Stimulated activated CD4-positive, alpha-beta T cell treated with anti-CD3 and anti-CD28 coated beads, Interleukin-4, amount 100 ng/mL, for 1 hour (primary cell): Measurements from ENCODE around the gene NR1D2.
"Not testable (repeated sequence)": the region's sequence is repeated elsewhere in the genome, so short reads cannot be mapped to it uniquely, and the experiment has no call there.

Experiments
- DNase-seq: peaks from one replicate; pipeline ENCODE4 v3.0.0-alpha.2; 2020

NR1D2 gene

DNA sequence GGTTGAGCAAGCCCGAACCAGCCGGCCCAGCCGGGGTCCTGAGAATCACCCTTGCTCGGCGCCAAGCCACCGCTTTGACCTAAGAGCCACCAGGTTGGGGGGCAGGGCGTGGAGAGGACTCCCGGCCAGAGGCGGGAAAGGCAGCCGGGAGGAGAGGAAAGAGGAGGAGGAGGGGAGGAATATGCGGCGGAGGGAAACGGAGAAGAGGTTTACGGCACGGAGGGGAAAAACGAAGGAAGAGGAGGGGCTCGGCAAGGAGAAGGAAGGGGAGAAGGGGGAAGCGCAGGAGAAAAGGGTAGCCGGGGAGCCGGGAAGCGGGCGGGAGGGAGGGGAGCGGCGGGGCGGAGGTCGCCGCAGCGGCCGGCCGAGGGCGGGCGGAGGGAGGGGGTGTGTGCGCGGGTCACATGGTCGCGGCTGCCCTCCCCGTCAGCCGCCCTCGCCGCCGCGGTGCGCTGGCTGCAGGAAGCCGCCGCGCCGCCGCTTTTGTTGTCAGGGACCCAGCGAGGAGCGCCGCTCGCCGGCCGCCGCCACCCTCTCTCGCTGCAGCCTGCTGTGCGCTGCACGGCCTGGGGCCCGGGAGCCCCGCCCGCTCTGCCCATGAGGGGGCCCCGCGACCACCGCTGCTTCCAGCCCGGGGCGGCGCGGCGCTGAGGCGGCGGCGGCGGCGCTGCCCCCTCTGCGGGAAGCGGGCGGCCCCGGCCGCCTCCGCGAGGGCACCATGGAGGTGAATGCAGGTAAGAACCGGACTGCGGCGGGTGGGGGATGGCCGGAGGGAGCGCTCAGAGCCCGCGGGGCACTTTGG is at the start of gene NR1D2:
Gene NR1D2, plus strand, starts transcription at position 426 of the 802 bp plus-strand sequence. Its CDS starts 293 bp downstream, at position 719.
- peak; percentile 78 for DNase-seq

GRCh38 chr3:23900744-23901143 is 44.3 kb upstream of the NR1D2 start:
- DNase-seq, result no peak

DNA sequence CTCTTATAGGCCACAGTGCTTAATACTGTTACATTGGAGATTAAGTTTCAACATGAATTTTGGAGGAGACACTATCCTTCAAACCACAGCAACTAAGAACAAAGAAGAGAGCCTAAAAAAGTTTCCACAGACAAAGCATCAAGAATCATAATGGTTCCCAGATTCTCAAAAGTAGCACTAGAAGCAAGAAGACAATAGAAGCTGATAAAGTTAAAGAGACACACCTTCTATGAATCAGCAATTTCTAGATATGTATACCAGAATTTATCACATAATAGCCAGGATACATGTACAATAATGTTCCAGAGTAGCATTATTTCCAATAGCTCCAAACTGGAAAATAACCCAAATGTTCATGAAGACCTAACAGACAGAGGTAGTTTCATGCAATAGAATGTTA is 40.5 kb upstream of the NR1D2 start:
- no peak for DNase-seq

- no peak for DNase-seq
Observed at GRCh38 chr3:23909341-23909740, 35.7 kb upstream of the NR1D2 start.

GRCh38 chr3:23911397-23911796 is 33.7 kb upstream of the NR1D2 start:
- no peak for DNase-seq

- DNase-seq, result not testable (repeated sequence)
Observed at GRCh38 chr3:23912335-23912734, 32.8 kb upstream of the NR1D2 start.

GRCh38 chr3:23913182-23913581 is 31.9 kb upstream of the NR1D2 start:
- no peak for DNase-seq

DNA sequence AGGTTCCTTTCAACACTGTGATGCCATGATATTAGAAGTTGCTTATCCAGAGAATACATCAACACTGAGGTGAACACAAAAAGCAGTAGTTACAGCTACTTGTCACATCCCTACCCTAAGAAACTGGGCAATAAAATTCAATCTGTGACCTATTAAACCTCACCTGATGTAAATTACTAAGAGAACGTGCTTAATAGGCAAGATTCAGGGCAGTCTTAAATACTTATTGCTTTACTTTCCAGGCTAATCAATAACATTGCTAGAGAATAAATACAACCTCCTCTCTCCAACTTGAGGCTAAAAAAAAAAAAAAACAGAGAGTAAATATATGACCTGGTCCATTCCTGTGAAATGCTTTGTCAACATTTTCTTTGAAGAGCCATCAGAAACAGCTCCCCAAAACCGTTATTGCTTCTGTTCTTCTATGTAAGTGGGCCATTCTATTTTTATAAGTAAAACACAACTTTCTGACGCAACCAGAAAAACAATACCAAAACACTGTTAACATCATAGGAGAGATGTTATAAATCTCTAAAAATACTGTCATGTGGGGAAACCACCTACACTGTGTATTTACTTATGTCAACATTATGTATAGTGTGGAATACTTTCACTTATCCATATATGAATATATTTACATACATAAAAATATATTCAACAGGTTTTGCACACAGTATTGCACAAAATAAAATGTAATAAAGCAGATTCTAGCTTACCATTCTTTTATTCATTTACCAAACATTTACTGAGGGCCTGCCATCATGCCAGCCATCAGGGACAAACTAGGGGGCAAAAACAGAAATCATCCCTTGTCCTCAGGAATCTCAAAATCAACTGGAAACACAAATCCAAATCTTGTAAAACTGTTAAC is 31.0 kb upstream of the NR1D2 start:
- no peak for DNase-seq

DNA sequence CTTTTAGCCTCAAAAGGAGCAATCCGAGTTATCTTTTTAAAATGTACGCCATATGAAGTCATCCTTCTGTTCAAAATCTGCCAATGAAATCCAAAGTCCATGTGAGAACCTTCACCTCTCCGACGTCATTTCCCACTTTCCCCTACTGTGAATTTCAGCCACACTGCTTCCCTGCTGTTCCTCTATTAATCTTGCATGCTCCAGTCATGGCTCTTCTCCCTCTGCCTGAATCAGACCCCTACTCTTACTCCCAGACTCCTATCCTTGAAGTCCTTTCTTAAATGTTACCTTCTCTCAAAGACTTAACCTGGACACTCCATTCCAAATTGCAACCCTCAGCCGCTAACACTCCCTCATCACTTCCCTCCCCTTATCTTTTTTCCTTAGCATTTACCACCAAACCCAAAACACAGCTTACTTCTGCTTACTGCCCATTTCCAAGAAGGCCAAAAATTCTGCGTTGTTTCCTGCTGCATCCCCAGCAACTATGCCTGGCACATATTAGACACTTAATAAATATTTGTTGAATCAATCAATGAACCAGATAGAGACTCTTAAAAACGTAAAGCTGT is 29.5 kb upstream of the NR1D2 start:
- DNase-seq, result no peak

GRCh38 chr3:23916152-23916885 is 28.8 kb upstream of the NR1D2 start:
- no peak for DNase-seq

GRCh38 chr3:23916886-23917678 is 28.0 kb upstream of the NR1D2 start, which contains the start of the genes NKIRAS1 and RPL15:
Gene NKIRAS1 (minus strand): TSS chr3:23916990. CDS start chr3:23910904, 6,086 bp downstream.
Gene RPL15 (plus strand): TSS chr3:23917132. CDS start chr3:23917860, 728 bp downstream.
- DNase-seq, result peak; percentile 96

- not testable (repeated sequence) for DNase-seq
Observed at GRCh38 chr3:23917679-23918303, 27.3 kb upstream of the NR1D2 start.

GRCh38 chr3:23918331-23918730 is 26.8 kb upstream of the NR1D2 start:
- not testable (repeated sequence) for DNase-seq

DNA sequence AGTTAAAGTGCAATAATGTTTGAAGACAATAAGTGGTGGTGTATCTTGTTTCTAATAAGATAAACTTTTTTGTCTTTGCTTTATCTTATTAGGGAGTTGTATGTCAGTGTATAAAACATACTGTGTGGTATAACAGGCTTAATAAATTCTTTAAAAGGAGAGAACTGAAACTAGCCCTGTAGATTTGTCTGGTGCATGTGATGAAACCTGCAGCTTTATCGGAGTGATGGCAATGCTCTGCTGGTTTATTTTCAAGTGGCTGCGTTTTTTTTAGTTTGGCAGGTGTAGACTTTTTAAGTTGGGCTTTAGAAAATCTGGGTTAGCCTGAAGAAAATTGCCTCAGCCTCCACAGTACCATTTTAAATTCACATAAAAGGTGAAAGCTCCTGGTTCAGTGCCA is 25.5 kb upstream of the NR1D2 start:
- DNase-seq, result no peak

GRCh38 chr3:23920151-23920655 is 24.9 kb upstream of the NR1D2 start:
- DNase-seq, result no peak

GRCh38 chr3:23921052-23921511 is 24.0 kb upstream of the NR1D2 start:
- DNase-seq, result no peak

GRCh38 chr3:23923786-23924185 is 21.3 kb upstream of the NR1D2 start:
- no peak for DNase-seq

DNA sequence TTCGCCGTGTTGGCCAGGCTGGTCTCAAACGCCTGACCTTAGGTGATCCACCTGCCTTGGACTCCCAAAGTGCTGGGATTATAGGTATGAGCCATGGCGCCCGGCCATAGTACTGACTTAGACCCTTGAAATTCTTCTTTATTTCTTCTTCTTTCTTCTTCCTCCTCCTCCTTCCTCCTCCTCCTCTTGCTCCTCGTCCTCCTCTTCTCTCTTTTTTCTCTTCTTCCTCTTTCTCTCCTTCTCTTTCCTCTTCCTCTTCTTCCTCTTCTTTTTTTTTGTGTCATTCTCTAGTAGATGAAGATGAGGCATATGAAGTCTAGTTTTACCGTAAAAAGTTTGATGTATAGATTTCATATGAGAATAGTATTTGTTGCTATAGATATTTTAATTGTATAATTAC is 18.8 kb upstream of the NR1D2 start:
- DNase-seq, result no peak

GRCh38 chr3:23926736-23927135 is 18.4 kb upstream of the NR1D2 start:
- no peak for DNase-seq

- no peak for DNase-seq
Observed at GRCh38 chr3:23928524-23928923, 16.6 kb upstream of the NR1D2 start.

GRCh38 chr3:23931597-23931996 is 13.5 kb upstream of the NR1D2 start:
- no peak for DNase-seq
